ENCODE data around the gene LRRN3. TPM values are rescaled to one million over a fixed set of nuclear protein-coding genes. Genes with fewer than 3 reads are reported as not detected.

The LRRN3 gene
- total RNA-seq, 1 experiment from 2014 or later = not detected

GRCh38 chr7:111093496-111093895 lies 2.6 kb downstream of the LRRN3 start:
- H3K27me3 ChIP-seq = no peaks in the 10 kb centered on the region
- H3K9me3 ChIP-seq = no peaks in the 10 kb centered on the region
- H3K4me3 ChIP-seq = no peak overlapping the region
- H3K36me3 ChIP-seq = no peaks in the 10 kb centered on the region
- DNase-seq = no peak

GRCh38 chr7:111094419-111094818 lies 3.5 kb downstream of the LRRN3 start:
- Histone ChIP-seq H3K36me3 (no peaks in the 10 kb centered on the region), H3K27me3 (no peaks in the 10 kb centered on the region), H3K9me3 (no peaks in the 10 kb centered on the region), H3K4me3 (no peak overlapping the region)
- DNase-seq = no peak

- H3K9me3 ChIP-seq = no peaks in the 10 kb centered on the region
- H3K27me3 ChIP-seq = no peaks in the 10 kb centered on the region
- no peak overlapping the region for H3K4me3 ChIP-seq
- DNase-seq = no peak
- no peaks in the 10 kb centered on the region for H3K36me3 ChIP-seq
These were observed 6.1 kb downstream of the LRRN3 start for GRCh38 chr7:111096997-111097396.

- Histone ChIP-seq H3K27me3 (no peaks in the 10 kb centered on the region), H3K9me3 (no peaks in the 10 kb centered on the region), H3K36me3 (no peaks in the 10 kb centered on the region), H3K4me3 (no peak overlapping the region)
- peak; percentile 1 for DNase-seq
These were observed 7.3 kb downstream of the LRRN3 start for GRCh38 chr7:111098011-111098925.

GRCh38 chr7:111098926-111099250 lies 8.0 kb downstream of the LRRN3 start:
- Histone ChIP-seq H3K4me3 (no peak overlapping the region), H3K9me3 (no peaks in the 10 kb centered on the region), H3K36me3 (no peaks in the 10 kb centered on the region), H3K27me3 (no peaks in the 10 kb centered on the region)
- no peak for DNase-seq

GRCh38 chr7:111101856-111102646 lies 11.1 kb downstream of the LRRN3 start:
- H3K9me3 ChIP-seq = no peaks in the 10 kb centered on the region
- H3K4me3 ChIP-seq = no peak overlapping the region
- no peak for DNase-seq
- H3K36me3 ChIP-seq = no peaks in the 10 kb centered on the region
- H3K27me3 ChIP-seq = no peaks in the 10 kb centered on the region

GRCh38 chr7:111103136-111103535 lies 12.2 kb downstream of the LRRN3 start:
- no peak for DNase-seq
- H3K27me3 ChIP-seq = no peaks in the 10 kb centered on the region
- no peaks in the 10 kb centered on the region for H3K9me3 ChIP-seq
- H3K36me3 ChIP-seq = no peaks in the 10 kb centered on the region
- H3K4me3 ChIP-seq = no peak overlapping the region

GRCh38 chr7:111103678-111104274 lies 12.8 kb downstream of the LRRN3 start:
- H3K27me3 ChIP-seq = no peaks in the 10 kb centered on the region
- no peaks in the 10 kb centered on the region for H3K36me3 ChIP-seq
- no peaks in the 10 kb centered on the region for H3K9me3 ChIP-seq
- no peak overlapping the region for H3K4me3 ChIP-seq
- DNase-seq = no peak

- Histone ChIP-seq H3K4me3 (no peak overlapping the region), H3K36me3 (no peaks in the 10 kb centered on the region), H3K9me3 (no peaks in the 10 kb centered on the region), H3K27me3 (no peaks in the 10 kb centered on the region)
- DNase-seq = no peak
These were observed 13.8 kb downstream of the LRRN3 start for GRCh38 chr7:111104710-111105109.

GRCh38 chr7:111105269-111105668 lies 14.3 kb downstream of the LRRN3 start:
- no peak for DNase-seq
- H3K4me3 ChIP-seq = no peak overlapping the region
- no peaks in the 10 kb centered on the region for H3K27me3 ChIP-seq
- H3K9me3 ChIP-seq = no peaks in the 10 kb centered on the region
- no peaks in the 10 kb centered on the region for H3K36me3 ChIP-seq

GRCh38 chr7:111107579-111107978 lies 16.7 kb downstream of the LRRN3 start:
- Histone ChIP-seq H3K9me3 (no peaks in the 10 kb centered on the region), H3K36me3 (no peaks in the 10 kb centered on the region), H3K4me3 (no peak overlapping the region), H3K27me3 (no peaks in the 10 kb centered on the region)
- no peak for DNase-seq

GRCh38 chr7:111108000-111108399 lies 17.1 kb downstream of the LRRN3 start:
- Histone ChIP-seq H3K27me3 (no peaks in the 10 kb centered on the region), H3K4me3 (no peak overlapping the region), H3K36me3 (no peaks in the 10 kb centered on the region), H3K9me3 (no peaks in the 10 kb centered on the region)
- no peak for DNase-seq

GRCh38 chr7:111108496-111108895 lies 17.6 kb downstream of the LRRN3 start:
- no peaks in the 10 kb centered on the region for H3K36me3 ChIP-seq
- H3K27me3 ChIP-seq = no peaks in the 10 kb centered on the region
- DNase-seq = no peak
- no peaks in the 10 kb centered on the region for H3K9me3 ChIP-seq
- no peak overlapping the region for H3K4me3 ChIP-seq

- no peak for DNase-seq
These were observed 21.5 kb downstream of the LRRN3 start for GRCh38 chr7:111112439-111112838.

GRCh38 chr7:111113263-111114017 lies 22.5 kb downstream of the LRRN3 start:
- no peak overlapping the region for H3K4me3 ChIP-seq
- H3K27me3 ChIP-seq = no peaks in the 10 kb centered on the region
- no peaks in the 10 kb centered on the region for H3K9me3 ChIP-seq
- no peak for DNase-seq
- H3K36me3 ChIP-seq = no peaks in the 10 kb centered on the region

More at GRCh38 chr7:111112439-111112838, 21.5 kb downstream of the LRRN3 start:
- H3K36me3 ChIP-seq = no peaks in the 10 kb centered on the region
- no peak overlapping the region for H3K4me3 ChIP-seq
- no peaks in the 10 kb centered on the region for H3K27me3 ChIP-seq
- no peaks in the 10 kb centered on the region for H3K9me3 ChIP-seq

GRCh38 chr7:111115966-111116365 lies 25.0 kb downstream of the LRRN3 start:
- Histone ChIP-seq H3K36me3 (no peaks in the 10 kb centered on the region), H3K4me3 (no peak overlapping the region), H3K9me3 (no peaks in the 10 kb centered on the region), H3K27me3 (no peaks in the 10 kb centered on the region)
- DNase-seq = no peak

- DNase-seq = no peak
- Histone ChIP-seq H3K9me3 (no peaks in the 10 kb centered on the region), H3K27me3 (no peaks in the 10 kb centered on the region), H3K4me3 (no peak overlapping the region), H3K36me3 (no peaks in the 10 kb centered on the region)
These were observed 36.1 kb downstream of the LRRN3 start for GRCh38 chr7:111126987-111127386.

Measured in MG63 (cell line).